Urothelium cell line (cell line): ENCODE data around the gene DUSP22.

ENCODE experiments used
- DNase-seq: peaks from one replicate; pipeline ENCODE4 v3.0.0; 2011; ENCODE audit warnings: low spot score, mixed read lengths
- FAIRE-seq: peaks from 2 replicates; lab custom pipeline; 2011; peaks lifted over from hg19 to GRCh38; lab: Jason Lieb, UNC

The DUSP22 gene

GRCh38 chr6:296151-297122 is 4.2 kb downstream of the DUSP22 start:
- DNase-seq (no peak), FAIRE-seq (no peak)

- no peak for FAIRE-seq
- DNase-seq: no peak
Measured at GRCh38 chr6:297571-298232, 5.4 kb downstream of the DUSP22 start.

- DNase-seq: no peak
- no peak for FAIRE-seq
Measured at GRCh38 chr6:298233-299103, 6.2 kb downstream of the DUSP22 start.

- FAIRE-seq: no peak
- no peak for DNase-seq
Measured at GRCh38 chr6:299104-299980, 7.1 kb downstream of the DUSP22 start.

- DNase-seq: no peak
- no peak for FAIRE-seq
Measured at GRCh38 chr6:300026-300425, 7.7 kb downstream of the DUSP22 start.

- FAIRE-seq (no peak), DNase-seq (no peak)
Measured at GRCh38 chr6:300494-301198, 8.4 kb downstream of the DUSP22 start.

- FAIRE-seq (no peak), DNase-seq (no peak)
Measured at GRCh38 chr6:301526-301925, 9.2 kb downstream of the DUSP22 start.

GRCh38 chr6:301929-302705 is 9.8 kb downstream of the DUSP22 start:
- FAIRE-seq (no peak), DNase-seq (no peak)

GRCh38 chr6:302760-303159 is 10.5 kb downstream of the DUSP22 start:
- DNase-seq (no peak), FAIRE-seq (no peak)

GRCh38 chr6:303263-303662 is 11.0 kb downstream of the DUSP22 start:
- no peak for DNase-seq
- FAIRE-seq: no peak

- DNase-seq (no peak), FAIRE-seq (no peak)
Measured at GRCh38 chr6:303948-304558, 11.8 kb downstream of the DUSP22 start.

GRCh38 chr6:304833-305370 is 12.6 kb downstream of the DUSP22 start:
- FAIRE-seq (no peak), DNase-seq (no peak)

- no peak for FAIRE-seq
Measured at GRCh38 chr6:305371-306206, 13.3 kb downstream of the DUSP22 start.

GRCh38 chr6:306641-307061 is 14.4 kb downstream of the DUSP22 start:
- no peak for DNase-seq
- no peak for FAIRE-seq

More at GRCh38 chr6:305371-306206, 13.3 kb downstream of the DUSP22 start:
- no peak for DNase-seq

- DNase-seq (no peak), FAIRE-seq (no peak)
Measured at GRCh38 chr6:307065-307814, 15.0 kb downstream of the DUSP22 start.

- DNase-seq (no peak), FAIRE-seq (no peak)
Measured at GRCh38 chr6:307874-308273, 15.6 kb downstream of the DUSP22 start.
